ENCODE measurements around the gene ESPL1. TPM values are rescaled to one million over a fixed set of nuclear protein-coding genes. Genes with fewer than 3 reads are reported as not detected.

Gene ESPL1
- total RNA-seq: 33.8 TPM

GRCh38 chr12:53267999-53268629, at the start of gene ESPL1:
Gene ESPL1, plus strand, starts transcription at chr12:53268299. Its CDS starts 468 bp downstream, at chr12:53268767.
- ATAC-seq: peak; percentile 84

- ATAC-seq: no peak
Measured at GRCh38 chr12:53218551-53219291, 49.4 kb upstream of the ESPL1 start.

DNA sequence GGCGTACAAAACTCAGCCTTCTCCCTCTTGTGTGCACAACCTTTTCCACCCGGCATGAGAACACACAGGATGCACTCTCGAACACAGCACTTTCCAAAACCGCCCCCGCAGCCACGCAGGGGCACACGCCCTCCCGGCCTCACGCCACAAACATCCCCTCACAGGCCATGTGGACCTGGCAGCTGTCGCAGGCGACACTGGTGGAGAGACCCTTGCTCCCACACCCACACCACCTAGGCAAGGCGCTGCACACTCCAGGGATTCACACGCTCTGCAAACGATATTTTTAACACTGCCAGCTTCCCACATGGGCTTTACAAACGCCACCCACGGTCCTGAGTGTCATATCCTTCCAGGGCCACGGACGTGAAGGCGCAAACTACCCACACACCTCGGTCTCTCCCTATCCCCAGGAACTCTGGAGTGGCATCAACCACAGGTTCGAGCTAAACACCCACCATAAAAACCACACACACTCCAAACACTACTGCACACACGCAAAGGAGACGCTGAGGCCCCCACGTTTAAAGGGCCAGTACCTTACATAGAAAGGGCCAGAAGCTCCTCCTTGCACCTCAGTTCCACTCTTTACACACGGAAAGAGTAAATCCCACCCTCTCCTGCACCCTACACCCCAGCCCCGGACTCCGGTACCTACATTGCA, 48.7 kb upstream of the ESPL1 start:
- no peak for ATAC-seq

GRCh38 chr12:53219956-53220693, 48.0 kb upstream of the ESPL1 start:
- peak; percentile 16 for ATAC-seq

DNA sequence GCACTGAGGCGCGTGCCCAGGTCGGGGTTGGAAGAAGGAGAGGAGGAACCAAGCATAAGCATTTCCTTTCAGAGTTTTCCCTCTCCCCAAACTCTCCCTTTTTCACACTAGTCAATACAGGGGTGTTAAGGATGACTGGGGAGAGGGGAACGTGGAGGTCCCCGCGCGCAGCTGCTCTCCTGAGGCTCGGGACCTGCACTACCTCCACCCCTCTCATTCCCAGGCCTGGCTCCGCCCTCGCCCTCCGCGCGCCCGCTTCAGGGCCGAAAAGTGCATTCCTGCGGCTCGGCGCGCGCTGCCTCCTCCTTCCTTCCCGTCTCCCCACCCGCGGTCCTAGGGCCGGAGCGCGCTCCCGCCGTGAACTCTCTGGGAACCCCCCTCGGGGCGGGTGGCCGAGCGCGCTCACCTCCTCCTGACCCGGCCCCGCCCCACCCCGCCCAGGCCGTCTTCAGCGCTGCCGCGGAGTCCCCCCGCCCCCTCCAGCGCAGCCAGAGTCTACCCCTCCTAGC, 47.4 kb upstream of the ESPL1 start:
- peak; percentile 75 for ATAC-seq

DNA sequence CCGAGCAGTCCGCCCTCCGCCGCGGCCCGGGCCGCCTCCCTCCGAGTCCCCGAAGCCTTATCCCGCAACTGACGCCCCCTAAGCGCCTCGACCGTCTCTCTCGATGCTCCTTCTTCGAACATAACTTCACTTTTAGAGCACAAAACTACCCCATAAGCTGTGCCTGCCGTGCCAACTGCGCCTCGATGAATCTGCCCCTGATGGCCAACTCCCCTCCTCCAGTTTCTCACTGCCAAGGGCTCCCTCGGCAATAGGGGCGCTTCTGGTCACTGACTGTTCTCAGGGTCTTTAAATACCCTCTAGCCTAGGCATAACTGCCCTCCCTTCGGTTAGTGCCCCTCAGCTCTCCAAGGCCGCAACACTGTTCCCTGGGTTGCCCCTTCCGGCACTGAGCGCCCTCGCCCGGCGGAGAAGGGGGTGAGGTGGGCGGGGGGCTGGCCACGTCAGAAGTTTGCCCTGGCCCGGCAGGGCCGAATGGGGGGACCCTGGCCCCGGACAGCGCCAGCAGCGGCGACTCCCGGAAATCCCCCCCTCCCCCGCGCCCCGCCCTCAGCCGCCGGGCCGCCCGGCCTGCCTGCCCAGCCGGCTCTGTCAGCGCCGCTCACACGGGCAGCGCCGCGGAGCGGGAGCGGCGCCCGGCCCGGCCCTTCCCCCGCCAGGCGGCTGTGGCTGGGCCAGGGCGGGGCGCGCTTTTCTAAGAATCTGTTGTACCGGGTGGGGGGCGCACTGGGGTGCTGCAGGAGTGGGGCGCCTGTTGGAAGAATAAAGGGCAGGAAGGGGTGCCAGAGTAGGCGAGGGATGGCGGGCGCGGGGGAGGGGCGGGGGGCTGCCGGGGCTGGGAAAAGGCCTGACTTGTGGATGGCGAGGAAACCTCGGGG, 46.7 kb upstream of the ESPL1 start:
- peak; percentile 41 for ATAC-seq

DNA sequence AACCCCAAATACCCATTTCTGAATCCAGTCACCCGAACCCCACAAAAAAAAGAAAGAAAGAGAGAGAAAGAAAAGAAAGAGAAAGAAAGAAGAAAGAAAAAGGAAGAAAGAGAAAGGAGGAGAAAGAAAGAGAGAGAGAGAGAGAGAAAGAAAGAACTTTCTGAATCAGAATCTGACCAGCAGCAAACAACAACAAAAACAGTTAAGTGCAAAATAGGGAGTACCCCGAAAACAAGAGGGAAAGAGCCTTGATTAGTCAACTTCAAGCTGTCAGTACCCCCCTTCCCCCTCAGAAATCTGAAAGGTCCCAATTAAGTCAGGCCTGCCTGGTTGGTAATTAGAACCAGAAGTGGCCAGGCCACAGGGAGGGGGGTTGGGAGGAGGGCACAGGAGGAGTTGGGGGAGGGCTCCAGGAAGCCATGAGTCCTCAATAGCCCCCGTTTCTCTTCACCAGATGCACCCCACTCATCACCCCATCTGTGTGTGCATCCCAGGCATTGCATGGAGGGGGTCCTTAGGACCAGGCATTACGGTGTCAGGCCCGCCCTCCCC, 45.9 kb upstream of the ESPL1 start:
- ATAC-seq: no peak

DNA sequence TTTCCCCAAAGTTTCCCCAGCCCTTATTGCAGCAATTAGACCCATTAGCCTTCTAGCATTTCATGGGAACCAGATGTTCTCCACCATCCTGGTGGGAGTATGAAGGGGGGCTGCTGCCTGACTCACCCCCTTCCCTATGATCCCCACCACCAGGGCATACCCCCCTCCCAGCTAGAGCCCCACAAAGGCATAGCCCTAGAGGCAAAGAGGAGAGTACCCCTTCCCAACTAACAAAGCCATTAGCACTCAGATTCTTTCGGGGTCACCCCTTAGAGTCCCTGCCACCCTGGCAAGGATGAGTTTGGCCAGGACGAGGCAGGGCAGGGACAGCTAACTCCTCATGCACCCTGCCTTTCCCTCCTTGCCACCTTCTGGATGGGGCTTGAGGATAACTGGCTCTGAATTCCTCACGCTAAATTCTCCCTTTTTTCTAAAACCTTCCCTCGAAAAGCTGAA, 45.3 kb upstream of the ESPL1 start:
- ATAC-seq: no peak

DNA sequence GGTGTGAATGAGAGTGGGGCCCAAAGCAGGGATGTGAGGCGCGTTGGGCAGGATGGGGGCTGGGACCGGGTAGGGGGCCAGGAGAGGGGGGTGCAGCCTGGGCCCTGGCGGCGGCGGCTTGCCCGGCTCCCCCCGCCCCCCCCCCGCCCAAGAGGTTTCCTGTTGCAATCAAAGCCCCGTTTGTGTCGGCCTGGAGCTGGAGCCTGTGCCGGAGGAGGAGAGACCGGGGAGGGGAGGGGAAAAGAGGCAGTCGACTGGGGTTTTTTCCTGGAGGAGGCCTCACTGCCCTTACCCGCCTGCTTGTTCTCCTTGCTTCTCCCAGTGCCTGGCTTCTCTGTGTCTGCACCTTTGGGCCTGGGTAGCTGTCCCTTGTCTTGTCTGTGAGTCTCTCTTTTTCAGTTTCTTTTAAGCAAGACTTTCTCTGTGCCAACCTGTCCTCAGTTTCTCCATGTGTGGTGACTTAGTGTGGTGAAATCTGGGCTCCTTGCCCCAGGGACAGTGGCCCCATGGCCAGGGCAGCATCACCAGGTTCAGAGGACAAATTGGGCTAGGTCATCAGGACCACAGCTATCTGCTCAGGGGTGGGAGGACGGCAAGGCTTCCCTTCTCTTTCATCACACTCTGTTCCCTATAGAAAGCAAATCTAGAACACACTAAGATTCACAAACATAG, 44.6 kb upstream of the ESPL1 start:
- ATAC-seq: no peak

- peak; percentile 59 for ATAC-seq
Measured at GRCh38 chr12:53224061-53224896, 43.8 kb upstream of the ESPL1 start.

DNA sequence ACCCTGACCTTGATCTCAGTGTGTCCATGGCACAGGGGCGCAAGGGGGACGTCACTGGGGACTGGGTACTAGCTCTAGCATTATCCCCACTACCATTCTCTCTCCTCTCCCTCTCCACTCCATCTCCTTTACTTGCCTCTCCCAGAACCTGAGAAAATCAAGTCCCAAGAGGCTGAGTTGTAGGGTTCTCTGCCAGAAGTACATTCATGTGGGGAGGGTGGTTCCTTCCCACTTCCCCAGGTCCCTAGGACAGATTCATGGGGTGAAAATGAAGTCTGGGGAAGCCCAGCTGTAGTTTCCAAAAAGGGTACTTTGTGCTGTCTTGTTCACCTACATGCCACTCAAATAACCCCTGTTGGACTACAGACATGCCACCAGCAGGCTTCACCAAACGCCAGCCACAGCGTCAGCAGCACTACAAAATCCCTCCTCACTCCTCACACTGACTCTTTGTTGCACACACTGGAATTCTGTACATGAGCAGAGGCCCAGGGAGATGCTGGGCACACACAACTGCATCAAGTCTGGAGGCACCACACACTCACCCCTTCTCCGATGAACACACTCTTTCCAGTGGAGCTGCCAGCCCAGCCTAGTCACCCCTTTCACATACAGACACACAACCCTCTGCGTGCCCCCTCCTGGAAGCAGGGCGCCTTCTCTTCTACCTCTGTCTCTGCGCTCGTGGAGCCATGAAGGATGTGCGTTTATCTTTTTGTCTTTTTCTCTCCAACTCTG, 43.0 kb upstream of the ESPL1 start:
- ATAC-seq: no peak

GRCh38 chr12:53225635-53226424, 42.3 kb upstream of the ESPL1 start:
- peak; percentile 28 for ATAC-seq

DNA sequence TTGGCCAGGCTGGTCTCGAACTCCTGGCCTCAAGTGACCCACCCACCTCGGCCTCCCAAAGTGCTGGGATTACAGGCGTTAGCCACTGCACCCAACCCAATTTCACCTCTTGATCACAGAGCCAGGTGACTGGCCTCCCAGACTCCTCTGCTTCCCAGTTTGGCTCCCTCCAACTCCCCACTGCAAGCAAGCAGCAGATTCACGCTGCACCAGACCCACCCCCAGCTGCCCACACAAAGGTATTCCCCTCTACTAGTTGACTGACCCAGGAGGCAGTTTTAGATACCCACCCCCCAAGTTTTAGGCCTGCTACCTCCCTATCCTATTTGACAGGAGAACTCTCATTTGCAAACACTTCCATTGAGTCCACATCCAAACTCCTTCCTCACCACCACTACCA, 41.3 kb upstream of the ESPL1 start:
- ATAC-seq: no peak

GRCh38 chr12:53227341-53227740, 40.8 kb upstream of the ESPL1 start:
- ATAC-seq: no peak

DNA sequence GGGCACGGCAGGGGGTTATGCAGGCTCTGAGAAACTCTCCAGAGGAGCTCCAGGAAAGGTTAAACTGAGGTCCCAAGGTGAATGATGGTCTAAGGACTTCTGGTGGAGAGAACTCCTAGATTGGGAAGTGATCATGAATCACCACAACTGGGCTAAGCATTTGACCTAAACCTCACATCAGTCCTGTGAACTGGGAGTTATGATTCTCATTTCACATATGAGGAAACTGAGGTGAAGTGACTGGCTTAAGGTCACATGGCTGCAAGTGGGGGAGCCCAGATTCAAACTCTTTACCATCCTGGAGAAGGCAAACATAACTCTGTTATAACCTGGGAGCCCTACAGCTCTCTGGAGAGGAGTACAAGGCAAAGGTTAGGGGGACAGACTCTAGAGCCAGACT, 40.3 kb upstream of the ESPL1 start:
- ATAC-seq: no peak

DNA sequence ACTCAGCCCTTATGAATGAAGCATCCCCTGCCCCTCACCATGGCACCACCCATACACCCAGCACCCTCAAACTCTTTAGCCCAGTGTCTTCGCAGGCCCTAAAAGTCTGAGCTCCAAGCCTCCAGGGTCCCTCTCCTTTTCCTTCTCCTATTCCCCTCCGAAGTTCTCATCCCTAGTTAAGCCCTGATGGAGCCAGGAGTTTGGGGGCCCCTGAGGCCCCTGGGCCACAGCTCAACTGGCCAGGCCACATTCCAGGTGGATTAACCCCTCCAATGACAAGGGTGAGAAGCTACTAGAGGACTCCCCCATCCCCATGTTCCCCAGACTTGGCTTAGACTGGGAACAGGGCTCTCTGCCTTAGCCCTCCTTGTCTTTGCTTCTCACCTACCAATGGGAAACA, 38.6 kb upstream of the ESPL1 start:
- ATAC-seq: no peak

- peak; percentile 80 for ATAC-seq
Measured at GRCh38 chr12:53230108-53230845, 37.8 kb upstream of the ESPL1 start.

GRCh38 chr12:53231671-53231920, 36.5 kb upstream of the ESPL1 start:
- no peak for ATAC-seq
